B cell (primary cell): ENCODE data around the gene FKBP10. TPM values are rescaled to one million over a fixed set of nuclear protein-coding genes. Genes with fewer than 3 reads are reported as not detected.

Source experiments
- ATAC-seq: fragments of 200-7000 bp; cut with Tn5 transposase; one replicate; pipeline ENCODE4 v1.10.0; 2021; ENCODE audit warnings: low read depth, mild to moderate bottlenecking, moderate number of reproducible peaks, moderate library complexity
- CTCF ChIA-PET: fragments of 350-600 bp; sonication (Branson Sonifier 250); formaldehyde crosslinking; loops from one replicate; lab custom pipeline; 2021; ENCODE audit warnings: antibody characterized with exemption, inconsistent platforms; lab: Charles Lee
- POLR2A ChIA-PET: fragments of 350-600 bp; sonication (Branson Sonifier 250); formaldehyde crosslinking; loops from one replicate; lab custom pipeline; 2021; ENCODE audit warnings: antibody characterized with exemption; lab: Charles Lee
- DNase-seq: peaks from one replicate; pipeline ENCODE4 v3.0.0; 2013
- H2AFZ ChIP-seq: 2 replicates; pipeline ENCODE4 v1.6.1; 2012; ENCODE audit warnings: mild to moderate bottlenecking, low read depth, low read length; ENCODE audit not compliant: insufficient read depth, poor library complexity, severe bottlenecking
- H3K27ac ChIP-seq, 2 donors: 1 replicate in 1 of 2; 2 replicates in 1 of 2; pipeline ENCODE4 v1.5.1; 2012 to 2013; ENCODE audit warnings: low read length in 2 of 2, mild to moderate bottlenecking in 2 of 2, moderate library complexity in 1 of 2
- H3K27me3 ChIP-seq, 4 experiments: fragments of 200-600 bp in 1 of 4; sonication (generic) in 1 of 4; replicated peaks in 1 of 4; 1 replicate in 2 of 4; 2 replicates in 2 of 4; pipeline versions ENCODE4 v1.6.1 to v1.7.0; 2013 to 2016; ENCODE audit warnings: low read length in 3 of 4, mild to moderate bottlenecking in 2 of 4, mixed read lengths in 1 of 4, moderate library complexity in 1 of 4; ENCODE audit not compliant: insufficient read depth in 4 of 4, control insufficient read depth in 3 of 4; ENCODE audit errors: control extremely low read depth in 1 of 4
- H3K36me3 ChIP-seq, 2 experiments: replicated peaks in 1 of 2; 1 replicate in 1 of 2; 2 replicates in 1 of 2; pipeline versions ENCODE4 v1.6.1 to v1.7.1; 2013; ENCODE audit warnings: low read length in 1 of 2; ENCODE audit not compliant: insufficient read depth in 2 of 2, control insufficient read depth in 1 of 2; ENCODE audit errors: control extremely low read depth in 1 of 2, extremely low read depth in 1 of 2
- H3K4me1 ChIP-seq, 2 donors: fragments of 200-600 bp in 1 of 2; sonication (generic) in 1 of 2; 1 replicate in 1 of 2; 2 replicates in 1 of 2; pipeline versions ENCODE4 v1.5.1 to v1.6.1; 2013 to 2017; ENCODE audit warnings: low read length in 2 of 2; ENCODE audit not compliant: control insufficient read depth in 2 of 2, insufficient read depth in 2 of 2
- H3K4me2 ChIP-seq: replicated peaks from 2 replicates; pipeline ENCODE3; 2012; ENCODE audit warnings: mild to moderate bottlenecking, low read depth, low read length; ENCODE audit not compliant: poor library complexity, severe bottlenecking
- H3K4me3 ChIP-seq, 5 experiments: fragments of 200-600 bp in 1 of 5; sonication (generic) in 1 of 5; 1 replicate in 3 of 5; 2 replicates in 2 of 5; pipeline versions ENCODE4 v1.5.1 to v1.7.0; 2011 to 2016; ENCODE audit warnings: low read length in 4 of 5, mild to moderate bottlenecking in 4 of 5, low read depth in 2 of 5, control low read depth in 1 of 5, moderate library complexity in 1 of 5; ENCODE audit not compliant: insufficient read depth in 1 of 5; ENCODE audit errors: control extremely low read depth in 1 of 5, extremely low read depth in 1 of 5
- H3K79me2 ChIP-seq: fragments of 200-600 bp; sonication (generic); one replicate; pipeline ENCODE4 v1.6.0; 2016; ENCODE audit warnings: low read length; ENCODE audit not compliant: control insufficient read depth, insufficient read depth
- H3K9ac ChIP-seq: fragments of 200-600 bp; sonication (generic); 2 replicates; pipeline ENCODE4 v1.6.1; 2017; ENCODE audit warnings: mild to moderate bottlenecking, low read length, moderate library complexity
- H3K9me3 ChIP-seq, 3 donors: one replicate each; pipeline versions ENCODE4 v1.6.1 to v1.7.1; 2013; ENCODE audit warnings: low read length in 2 of 3; ENCODE audit not compliant: control insufficient read depth in 2 of 3, insufficient read depth in 1 of 3; ENCODE audit errors: control extremely low read depth in 1 of 3
- H4K20me1 ChIP-seq: 2 replicates; pipeline ENCODE4 v1.6.0; 2012; ENCODE audit warnings: mild to moderate bottlenecking, low read length; ENCODE audit not compliant: insufficient read depth, control insufficient read depth, poor library complexity, severe bottlenecking
- H3K27ac Mint-ChIP-seq: one replicate; pipeline ENCODE4 v1.8.0; 2021; ENCODE audit warnings: mixed read lengths
- H3K27me3 Mint-ChIP-seq: one replicate; pipeline ENCODE4 v1.8.0; 2021; ENCODE audit warnings: mixed read lengths
- H3K4me1 Mint-ChIP-seq: one replicate; pipeline ENCODE4 v1.8.0; 2021; ENCODE audit warnings: mixed read lengths
- H3K4me3 Mint-ChIP-seq: one replicate; pipeline ENCODE4 v1.8.0; 2021; ENCODE audit warnings: mixed read lengths
- H3K9me3 Mint-ChIP-seq: one replicate; pipeline ENCODE4 v1.8.0; 2022; ENCODE audit warnings: mixed read lengths; ENCODE audit not compliant: insufficient read depth
- EZH2 ChIP-seq: IDR thresholded peaks from 2 replicates; pipeline ENCODE4 v1.6.1; 2012; ENCODE audit warnings: borderline replicate concordance, low read depth, mild to moderate bottlenecking, moderate library complexity, low read length; ENCODE audit not compliant: insufficient read depth, poor library complexity, severe bottlenecking
- WGBS: methylation state at CpG from one replicate; pipeline ENCODE4 v1.1.5; 2013; ENCODE audit warnings: missing lambda C conversion rate; ENCODE audit not compliant: insufficient coverage; 5-methylcytosine and 5-hydroxymethylcytosine counted together
- intact Hi-C: fragments of 100-400 bp; cut with micrococcal nuclease; formaldehyde crosslinking; loops from one replicate; pipeline ENCODE4 v1.10.0; 2022
- polyA plus RNA-seq: library from polyadenylated mRNA; depleted of rRNA; stranded (reverse); fragments of >200 nt; gene quantifications from 2 replicates; pipeline ENCODE4 v1.2.3, GENCODE V29; 2012
- small RNA-seq: library from RNA; depleted of rRNA; stranded (forward); fragments of <200 nt; gene quantifications from one replicate; pipeline ENCODE3, GENCODE V24; 2012; ENCODE audit warnings: low replicate concordance, low read depth; ENCODE audit not compliant: insufficient read length
- total RNA-seq, 2 donors: library from RNA; stranded (reverse); fragments of 120-200 nt in 1 of 2; gene quantifications; 1 replicate in 1 of 2; 2 replicates in 1 of 2; pipeline versions ENCODE4 v1.2.3 to v1.2.4, GENCODE V29; 2013 to 2022
- TF ChIP-seq, protein P1 (sequence below): fragments of 200-600 bp; IDR thresholded peaks from one replicate; pipeline ENCODE4 v1.8.0; 2022; ENCODE audit warnings: antibody characterized with exemption, mild to moderate bottlenecking

Gene FKBP10
- total and polyA plus RNA-seq, 2 donors (not counting 1 experiment from before 2014, with no cell fraction given), result 0.21 to 0.34 TPM

DNA sequence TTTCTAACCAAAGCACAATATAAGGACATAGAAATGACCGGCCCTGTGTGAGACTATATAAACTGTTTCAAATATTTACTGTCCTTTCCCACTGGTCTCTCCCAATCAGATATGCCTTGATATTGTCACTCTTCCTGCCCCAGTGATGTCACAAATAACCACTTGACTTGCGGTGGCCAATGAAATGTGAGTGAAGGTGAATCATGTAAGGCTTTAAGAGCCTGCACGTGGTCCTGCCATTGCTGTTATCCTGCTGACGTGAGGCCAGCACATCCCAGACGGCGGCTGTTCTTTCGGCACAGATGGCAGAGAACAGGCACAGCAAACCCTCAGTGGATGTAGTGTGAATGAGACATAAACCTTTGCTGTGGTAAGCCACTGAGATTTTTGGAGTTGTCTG, 57.8 kb downstream of the FKBP10 start:
- ChIA-PET POLR2A (no interaction called here), CTCF (interaction anchor here (0.5 kb wide), 1 partner anchor 23 kb away, joined by 3 read pairs; no protein-coding TSS in a partner anchor)
- Mint-ChIP-seq H3K27ac (no peak overlapping the region), H3K9me3 (no peaks in the 10 kb centered on the region), H3K27me3 (no peaks in the 10 kb centered on the region), H3K4me1 (peaks cover under 1% of the 10 kb centered on the region), H3K4me3 (no peak overlapping the region)
- Histone ChIP-seq H3K79me2 (peaks cover 3% of the 10 kb centered on the region), H3K9me3 (no peaks in the 10 kb centered on the region), H3K4me2 (no peak overlapping the region), H3K4me3 (no peak overlapping the region), H2AFZ (no peak overlapping the region), H3K36me3 (peaks cover 0 to 45% of the 10 kb centered on the region in 2 experiments), H3K27me3 (no peaks in the 10 kb centered on the region), H3K4me1 (peaks cover under 1 to 1% of the 10 kb centered on the region in 2 donors), H3K9ac (no peak overlapping the region), H3K27ac (no peak overlapping the region), H4K20me1 (no peaks in the 10 kb centered on the region)
- 96% methylated on average over 6 of the region's 7 CpGs for WGBS
- DNase-seq (no peak), ATAC-seq (no peak)
- intact Hi-C loops, result no loop called here
- TF ChIP-seq, protein P1, sequence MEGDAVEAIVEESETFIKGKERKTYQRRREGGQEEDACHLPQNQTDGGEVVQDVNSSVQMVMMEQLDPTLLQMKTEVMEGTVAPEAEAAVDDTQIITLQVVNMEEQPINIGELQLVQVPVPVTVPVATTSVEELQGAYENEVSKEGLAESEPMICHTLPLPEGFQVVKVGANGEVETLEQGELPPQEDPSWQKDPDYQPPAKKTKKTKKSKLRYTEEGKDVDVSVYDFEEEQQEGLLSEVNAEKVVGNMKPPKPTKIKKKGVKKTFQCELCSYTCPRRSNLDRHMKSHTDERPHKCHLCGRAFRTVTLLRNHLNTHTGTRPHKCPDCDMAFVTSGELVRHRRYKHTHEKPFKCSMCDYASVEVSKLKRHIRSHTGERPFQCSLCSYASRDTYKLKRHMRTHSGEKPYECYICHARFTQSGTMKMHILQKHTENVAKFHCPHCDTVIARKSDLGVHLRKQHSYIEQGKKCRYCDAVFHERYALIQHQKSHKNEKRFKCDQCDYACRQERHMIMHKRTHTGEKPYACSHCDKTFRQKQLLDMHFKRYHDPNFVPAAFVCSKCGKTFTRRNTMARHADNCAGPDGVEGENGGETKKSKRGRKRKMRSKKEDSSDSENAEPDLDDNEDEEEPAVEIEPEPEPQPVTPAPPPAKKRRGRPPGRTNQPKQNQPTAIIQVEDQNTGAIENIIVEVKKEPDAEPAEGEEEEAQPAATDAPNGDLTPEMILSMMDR, result no peak
- no peak for TF ChIP-seq EZH2

DNA sequence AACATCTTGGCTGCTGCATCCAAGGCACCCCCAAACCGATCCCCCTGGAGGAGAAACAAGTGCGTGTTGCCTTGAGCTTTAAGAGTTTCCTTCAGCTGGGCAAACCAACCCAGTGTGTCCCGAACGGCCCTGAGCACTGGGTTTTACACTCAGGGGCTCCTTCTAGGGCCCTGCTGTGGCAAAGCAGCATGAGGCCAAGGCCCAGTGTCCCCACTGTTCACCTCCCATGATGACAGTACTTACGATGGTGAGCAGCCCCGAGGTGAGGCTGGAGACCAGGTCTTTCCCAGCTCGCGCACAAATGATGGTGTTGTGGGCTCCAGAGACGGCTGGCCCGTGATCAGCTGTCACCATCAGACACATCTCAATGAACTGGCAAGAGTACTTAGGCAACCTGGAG, 59.0 kb downstream of the FKBP10 start:
- no peak for ATAC-seq
- ChIA-PET CTCF (interaction anchor here (0.7 kb wide), 1 partner anchor 10 kb away, joined by 3 read pairs; no protein-coding TSS in a partner anchor), POLR2A (no interaction called here)
- over 99% methylated on average over 6 of the region's 10 CpGs for WGBS
- Histone ChIP-seq H3K27ac (no peak overlapping the region), H3K79me2 (no peaks in the 10 kb centered on the region), H2AFZ (no peak overlapping the region), H3K4me2 (no peak overlapping the region), H3K4me1 (no peaks in the 10 kb centered on the region), H3K36me3 (peaks cover 0 to 45% of the 10 kb centered on the region in 2 experiments), H3K27me3 (no peaks in the 10 kb centered on the region), H3K9ac (no peak overlapping the region), H3K9me3 (no peaks in the 10 kb centered on the region), H3K4me3 (no peak overlapping the region), H4K20me1 (no peaks in the 10 kb centered on the region)
- TF ChIP-seq, protein P1, result no peak
- no peak for TF ChIP-seq EZH2
- intact Hi-C loops, result no loop called here
- no peak overlapping the region for H3K4me3 Mint-ChIP-seq
- no peaks in the 10 kb centered on the region for H3K4me1 Mint-ChIP-seq
- no peaks in the 10 kb centered on the region for H3K9me3 Mint-ChIP-seq
- H3K27me3 Mint-ChIP-seq, result no peaks in the 10 kb centered on the region
- no peak for DNase-seq
- H3K27ac Mint-ChIP-seq, result no peak overlapping the region

Small RNAs within 50 kb of the gene (small RNA-seq; reads per million reads assigned to genes)
- not detected for gene AC125257.2

Other genes with a start within 250 kb of the FKBP10 start
- gene KRT9, start 240.9 kb upstream of the FKBP10 start, total RNA-seq, result not detected in 2 replicates
- not detected in 2 replicates for gene KRT9, start 240.9 kb upstream of the FKBP10 start, polyA plus RNA-seq
- not detected in 2 replicates for gene KRT14, start 226.1 kb upstream of the FKBP10 start, total RNA-seq
- not detected in 2 replicates for gene KRT14, start 226.1 kb upstream of the FKBP10 start, polyA plus RNA-seq
- gene KRT16, start 200.2 kb upstream of the FKBP10 start, total RNA-seq, result not detected in 2 replicates
- gene KRT16, start 200.2 kb upstream of the FKBP10 start, polyA plus RNA-seq, result not detected in 2 replicates
- not detected in 2 replicates for gene KRT17, start 188.4 kb upstream of the FKBP10 start, total RNA-seq
- not detected in 2 replicates for gene KRT17, start 188.4 kb upstream of the FKBP10 start, polyA plus RNA-seq
- 753 and 773 TPM in 2 replicates for gene EIF1, start 124.1 kb upstream of the FKBP10 start, total RNA-seq
- gene EIF1, start 124.1 kb upstream of the FKBP10 start, polyA plus RNA-seq, result 2,045 and 2,985 TPM in 2 replicates
- not detected in 2 replicates for gene GAST, start 100.7 kb upstream of the FKBP10 start, total RNA-seq
- not detected in 2 replicates for gene GAST, start 100.7 kb upstream of the FKBP10 start, polyA plus RNA-seq
- 0.15 and 0.37 TPM in 2 replicates for gene HAP1, start 78.4 kb upstream of the FKBP10 start, total RNA-seq
- gene HAP1, start 78.4 kb upstream of the FKBP10 start, polyA plus RNA-seq, result 0.03 TPM in 2 replicates
- 56.1 and 63.3 TPM in 2 replicates for gene JUP, start 26.3 kb upstream of the FKBP10 start, total RNA-seq
- gene JUP, start 26.3 kb upstream of the FKBP10 start, polyA plus RNA-seq, result 42.6 and 62.9 TPM in 2 replicates
- 2.5 and 2.8 TPM in 2 replicates for gene P3H4, start 1.1 kb upstream of the FKBP10 start, total RNA-seq
- 1.3 TPM in 2 replicates for gene P3H4, start 1.1 kb upstream of the FKBP10 start, polyA plus RNA-seq
- gene NT5C3B, start 23.2 kb downstream of the FKBP10 start, total RNA-seq, result 46.5 and 49.6 TPM in 2 replicates
- gene NT5C3B, start 23.2 kb downstream of the FKBP10 start, polyA plus RNA-seq, result 43.8 and 50.1 TPM in 2 replicates
- 0.12 and 0.15 TPM in 2 replicates for gene KLHL10, start 24.8 kb downstream of the FKBP10 start, total RNA-seq
- gene KLHL10, start 24.8 kb downstream of the FKBP10 start, polyA plus RNA-seq, result 0.37 TPM in 1 of 2 replicates, not detected in the other
- gene KLHL11, start 52.4 kb downstream of the FKBP10 start, total RNA-seq, result 18.7 and 18.8 TPM in 2 replicates
- 4.2 and 5.5 TPM in 2 replicates for gene KLHL11, start 52.4 kb downstream of the FKBP10 start, polyA plus RNA-seq
- 85.3 and 91.5 TPM in 2 replicates for gene ACLY, start 105.9 kb downstream of the FKBP10 start, total RNA-seq
- gene ACLY, start 105.9 kb downstream of the FKBP10 start, polyA plus RNA-seq, result 33.3 and 40.2 TPM in 2 replicates
- gene ODAD4, start 117.6 kb downstream of the FKBP10 start, total RNA-seq, result 0.27 and 0.56 TPM in 2 replicates
- not detected in 2 replicates for gene ODAD4, start 117.6 kb downstream of the FKBP10 start, polyA plus RNA-seq
- gene CNP, start 153.8 kb downstream of the FKBP10 start, total RNA-seq, result 45.2 and 59.0 TPM in 2 replicates
- 15.9 and 19.0 TPM in 2 replicates for gene CNP, start 153.8 kb downstream of the FKBP10 start, polyA plus RNA-seq
- gene DNAJC7, start 204.4 kb downstream of the FKBP10 start, total RNA-seq, result 150 and 152 TPM in 2 replicates
- 22.0 and 25.8 TPM in 2 replicates for gene DNAJC7, start 204.4 kb downstream of the FKBP10 start, polyA plus RNA-seq
- 22.0 and 23.7 TPM in 2 replicates for gene NKIRAS2, start 207.1 kb downstream of the FKBP10 start, total RNA-seq
- 21.4 and 29.2 TPM in 2 replicates for gene NKIRAS2, start 207.1 kb downstream of the FKBP10 start, polyA plus RNA-seq
- gene C17orf113, start 237.6 kb downstream of the FKBP10 start, total RNA-seq, result 2.1 TPM in 2 replicates
- 0.66 and 1.2 TPM in 2 replicates for gene C17orf113, start 237.6 kb downstream of the FKBP10 start, polyA plus RNA-seq